IgD-negative memory B cell (primary cell): Measurements from ENCODE around the gene TMOD2. TPM values are rescaled to one million over a fixed set of nuclear protein-coding genes. Genes with fewer than 3 reads are reported as not detected.

Experiments used
- H3K27ac Mint-ChIP-seq, 3 donors: one replicate each; pipeline ENCODE4 v1.8.0; 2020 to 2022; ENCODE audit warnings: mild to moderate bottlenecking in 3 of 3, mixed read lengths in 3 of 3, moderate library complexity in 1 of 3
- H3K27me3 Mint-ChIP-seq: one replicate; pipeline ENCODE4 v1.8.0; 2021; ENCODE audit warnings: mixed read lengths
- H3K36me3 Mint-ChIP-seq: one replicate; pipeline ENCODE4 v1.8.0; 2020; ENCODE audit warnings: mild to moderate bottlenecking, mixed read lengths
- H3K4me1 Mint-ChIP-seq, 3 donors: one replicate each; pipeline ENCODE4 v1.8.0; 2020 to 2022; ENCODE audit warnings: mixed read lengths in 3 of 3, mild to moderate bottlenecking in 1 of 3
- H3K4me3 Mint-ChIP-seq, 4 donors: one replicate each; pipeline ENCODE4 v1.8.0; 2020 to 2022; ENCODE audit warnings: mild to moderate bottlenecking in 4 of 4, mixed read lengths in 4 of 4, moderate library complexity in 3 of 4
- H3K9me3 Mint-ChIP-seq, 3 donors: one replicate each; pipeline ENCODE4 v1.8.0; 2020 to 2021; ENCODE audit warnings: mixed read lengths in 3 of 3, mild to moderate bottlenecking in 1 of 3
- polyA plus RNA-seq: library from polyadenylated mRNA; unstranded; fragments of 300-500 nt; fragmentation: Illumina TruSeq; gene quantifications from one replicate; pipeline ENCODE4 v1.2.3, GENCODE V29; 2021

TMOD2 gene
- polyA plus RNA-seq, 1 donor from 2014 or later: 6.4 TPM

GRCh38 chr15:51803965-51804364 is 52.6 kb downstream of the TMOD2 start:
- H3K36me3 Mint-ChIP-seq: peaks cover 16% of the 10 kb centered on the region
- no peak overlapping the region for H3K4me3 Mint-ChIP-seq
- no peaks in the 10 kb centered on the region for H3K27me3 Mint-ChIP-seq
- H3K9me3 Mint-ChIP-seq: no peaks in the 10 kb centered on the region
- H3K4me1 Mint-ChIP-seq: peaks cover 3 to 5% (median 4%) of the 10 kb centered on the region in 3 donors
- no peak overlapping the region for H3K27ac Mint-ChIP-seq

DNA sequence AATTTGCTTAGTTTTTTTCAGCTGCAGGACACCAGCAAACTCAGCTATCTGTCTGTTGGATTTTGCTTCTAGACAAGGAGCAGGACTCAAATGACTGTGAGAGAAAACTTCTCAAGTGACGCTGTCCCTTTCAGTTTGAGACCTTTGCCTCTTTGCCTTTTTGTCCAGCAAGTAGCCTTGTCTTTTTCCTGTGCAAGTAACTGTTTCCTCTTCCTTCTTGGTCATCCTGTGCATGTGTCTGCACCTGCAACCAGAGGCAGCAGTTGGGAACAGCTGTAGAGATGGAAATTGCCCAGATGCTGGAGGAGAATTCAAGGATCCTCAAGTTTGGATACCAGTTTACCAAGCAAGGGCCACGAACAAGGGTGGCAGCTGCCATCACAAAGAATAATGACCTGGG is 54.7 kb downstream of the TMOD2 start:
- no peaks in the 10 kb centered on the region for H3K27me3 Mint-ChIP-seq
- peaks cover 3 to 5% (median 4%) of the 10 kb centered on the region in 3 donors for H3K4me1 Mint-ChIP-seq
- H3K4me3 Mint-ChIP-seq: no peak overlapping the region
- H3K9me3 Mint-ChIP-seq: no peaks in the 10 kb centered on the region
- peak overlapping the region in 1 of 3 donors; percentile 46 for H3K27ac Mint-ChIP-seq
- H3K36me3 Mint-ChIP-seq: peaks cover 22% of the 10 kb centered on the region

GRCh38 chr15:51809457-51809856 is 58.1 kb downstream of the TMOD2 start:
- Mint-ChIP-seq H3K4me1 (no peaks in the 10 kb centered on the region), H3K4me3 (no peak overlapping the region), H3K27ac (no peak overlapping the region), H3K27me3 (no peaks in the 10 kb centered on the region), H3K36me3 (peaks cover 17% of the 10 kb centered on the region), H3K9me3 (no peaks in the 10 kb centered on the region)

DNA sequence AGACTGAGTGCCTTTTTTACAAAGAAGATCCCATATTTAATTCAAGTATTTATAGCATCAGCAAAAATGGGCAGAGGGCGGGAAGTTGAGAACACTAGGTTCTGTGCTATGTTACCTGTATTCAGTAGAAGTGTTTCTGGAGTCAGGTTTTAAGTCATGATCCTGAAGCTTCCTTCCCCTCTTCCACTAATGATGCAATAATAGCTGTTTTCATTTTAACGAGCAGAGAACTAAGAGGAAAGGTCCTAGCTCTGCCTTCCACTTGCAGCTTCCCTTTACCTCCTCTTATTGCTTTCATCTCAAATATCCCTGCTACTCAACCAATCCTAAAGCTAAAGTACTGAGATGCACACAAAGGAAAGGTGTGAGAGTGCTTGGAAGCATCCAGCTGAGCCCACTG is 61.2 kb downstream of the TMOD2 start:
- no peak overlapping the region for H3K27ac Mint-ChIP-seq
- H3K36me3 Mint-ChIP-seq: peaks cover 12% of the 10 kb centered on the region
- H3K9me3 Mint-ChIP-seq: no peaks in the 10 kb centered on the region
- H3K4me3 Mint-ChIP-seq: no peak overlapping the region
- H3K27me3 Mint-ChIP-seq: no peaks in the 10 kb centered on the region
- H3K4me1 Mint-ChIP-seq: no peaks in the 10 kb centered on the region

- peaks cover 9% of the 10 kb centered on the region for H3K36me3 Mint-ChIP-seq
Measured at GRCh38 chr15:51814606-51815005, 63.2 kb downstream of the TMOD2 start.

DNA sequence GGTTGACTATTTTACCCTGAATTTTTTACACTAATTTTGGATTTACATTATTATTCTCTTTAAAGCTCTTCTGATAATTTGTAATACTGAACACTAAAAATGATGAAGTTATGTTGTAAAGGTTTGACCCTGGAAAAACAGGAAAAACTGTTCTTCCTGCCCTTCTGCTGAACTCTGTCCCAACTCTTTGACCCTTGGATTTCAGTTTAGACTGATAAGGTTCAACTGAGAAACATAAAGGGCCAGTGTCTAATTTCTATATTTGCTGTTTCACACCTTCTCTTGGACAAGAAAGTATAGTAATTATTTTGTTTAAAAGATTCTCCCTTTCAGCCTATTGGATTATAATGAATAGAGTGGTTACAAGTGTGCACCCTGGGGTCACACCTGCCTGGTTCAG is 65.2 kb downstream of the TMOD2 start:
- Mint-ChIP-seq H3K4me3 (no peak overlapping the region), H3K4me1 (no peaks in the 10 kb centered on the region), H3K27ac (no peak overlapping the region), H3K36me3 (peaks cover 4% of the 10 kb centered on the region), H3K27me3 (no peaks in the 10 kb centered on the region), H3K9me3 (peaks cover 7 to 16% (median 14%) of the 10 kb centered on the region in 3 donors)

More at GRCh38 chr15:51814606-51815005, 63.2 kb downstream of the TMOD2 start:
- H3K4me1 Mint-ChIP-seq: no peaks in the 10 kb centered on the region
- H3K27me3 Mint-ChIP-seq: no peaks in the 10 kb centered on the region
- no peaks in the 10 kb centered on the region for H3K9me3 Mint-ChIP-seq
- H3K27ac Mint-ChIP-seq: no peak overlapping the region
- no peak overlapping the region for H3K4me3 Mint-ChIP-seq

DNA sequence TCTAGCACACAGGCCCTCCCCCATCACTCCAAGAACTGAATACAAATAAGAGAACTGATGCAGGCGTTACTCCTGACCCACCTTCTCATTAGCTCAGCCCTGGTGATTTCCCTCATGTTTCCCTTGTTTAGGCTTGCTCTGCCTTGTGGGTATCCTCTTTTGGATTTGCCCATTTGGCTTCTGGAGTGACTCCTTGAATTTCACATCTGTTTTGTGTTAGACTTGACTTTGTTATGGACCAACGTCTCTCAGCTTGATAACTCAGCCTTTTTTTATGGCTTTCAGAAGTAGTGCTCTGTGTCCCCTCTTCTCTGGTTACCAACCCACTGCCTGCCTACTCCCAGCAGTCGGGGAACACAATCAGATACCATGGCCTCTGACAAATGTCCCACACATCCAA is 66.8 kb downstream of the TMOD2 start:
- Mint-ChIP-seq H3K36me3 (peaks cover 4% of the 10 kb centered on the region), H3K27ac (no peak overlapping the region)

GRCh38 chr15:51825698-51826097 is 74.3 kb downstream of the TMOD2 start:
- no peaks in the 10 kb centered on the region for H3K36me3 Mint-ChIP-seq
- H3K9me3 Mint-ChIP-seq: peaks cover 3 to 11% (median 6%) of the 10 kb centered on the region in 3 donors
- H3K27me3 Mint-ChIP-seq: no peaks in the 10 kb centered on the region
- H3K4me3 Mint-ChIP-seq: peak overlapping the region in 1 of 4 donors; percentile 53
- no peak overlapping the region for H3K27ac Mint-ChIP-seq
- H3K4me1 Mint-ChIP-seq: peaks cover 0 to 6% (median 3%) of the 10 kb centered on the region in 3 donors

More for the DNA sequence above, 66.8 kb downstream of the TMOD2 start:
- H3K4me1 Mint-ChIP-seq: no peaks in the 10 kb centered on the region
- H3K27me3 Mint-ChIP-seq: no peaks in the 10 kb centered on the region
- H3K9me3 Mint-ChIP-seq: peaks cover 7 to 18% (median 14%) of the 10 kb centered on the region in 3 donors
- no peak overlapping the region for H3K4me3 Mint-ChIP-seq

DNA sequence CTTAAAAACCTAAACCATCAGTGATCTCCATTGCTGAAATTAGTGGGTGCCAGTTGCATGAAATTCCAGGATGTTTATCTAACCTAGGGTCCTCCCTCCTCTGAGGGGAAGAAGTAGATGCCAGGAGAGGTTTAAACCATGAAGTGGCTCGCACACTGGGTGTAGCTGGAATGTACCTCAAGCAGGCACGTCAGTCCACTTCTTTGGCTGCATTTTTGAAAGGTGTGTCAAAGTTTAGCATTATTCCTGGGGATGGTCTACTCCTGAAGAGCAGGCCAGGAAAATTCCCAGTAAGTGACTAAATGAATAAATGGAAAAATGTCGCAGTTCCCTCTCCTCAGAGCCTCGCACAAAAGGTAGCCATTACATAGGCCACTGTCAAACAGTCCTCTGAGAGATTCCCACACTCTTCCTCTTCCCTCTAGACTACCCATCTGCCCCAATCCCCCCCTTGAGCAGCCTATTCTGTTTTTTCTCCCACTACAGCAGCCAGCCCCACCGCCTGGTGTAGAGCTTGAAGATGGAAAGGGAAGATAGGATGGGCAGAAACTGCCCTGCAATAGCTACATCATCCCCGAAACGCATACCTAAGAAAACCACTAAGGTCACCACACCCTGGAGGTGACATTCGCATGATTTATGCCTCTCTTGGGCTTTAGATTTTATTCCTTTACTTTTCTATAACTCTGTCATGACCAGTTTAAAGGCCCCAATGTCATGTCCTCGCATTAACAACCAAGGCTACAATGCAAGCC is 77.4 kb downstream of the TMOD2 start:
- Mint-ChIP-seq H3K27ac (peak overlapping the region in 1 of 3 donors; percentile 71), H3K27me3 (no peaks in the 10 kb centered on the region), H3K36me3 (no peaks in the 10 kb centered on the region), H3K9me3 (no peaks in the 10 kb centered on the region), H3K4me1 (peaks cover 16 to 32% (median 28%) of the 10 kb centered on the region in 3 donors), H3K4me3 (peak overlapping the region in 3 of 4 donors; percentile 90 to 98 (median 96))

DNA sequence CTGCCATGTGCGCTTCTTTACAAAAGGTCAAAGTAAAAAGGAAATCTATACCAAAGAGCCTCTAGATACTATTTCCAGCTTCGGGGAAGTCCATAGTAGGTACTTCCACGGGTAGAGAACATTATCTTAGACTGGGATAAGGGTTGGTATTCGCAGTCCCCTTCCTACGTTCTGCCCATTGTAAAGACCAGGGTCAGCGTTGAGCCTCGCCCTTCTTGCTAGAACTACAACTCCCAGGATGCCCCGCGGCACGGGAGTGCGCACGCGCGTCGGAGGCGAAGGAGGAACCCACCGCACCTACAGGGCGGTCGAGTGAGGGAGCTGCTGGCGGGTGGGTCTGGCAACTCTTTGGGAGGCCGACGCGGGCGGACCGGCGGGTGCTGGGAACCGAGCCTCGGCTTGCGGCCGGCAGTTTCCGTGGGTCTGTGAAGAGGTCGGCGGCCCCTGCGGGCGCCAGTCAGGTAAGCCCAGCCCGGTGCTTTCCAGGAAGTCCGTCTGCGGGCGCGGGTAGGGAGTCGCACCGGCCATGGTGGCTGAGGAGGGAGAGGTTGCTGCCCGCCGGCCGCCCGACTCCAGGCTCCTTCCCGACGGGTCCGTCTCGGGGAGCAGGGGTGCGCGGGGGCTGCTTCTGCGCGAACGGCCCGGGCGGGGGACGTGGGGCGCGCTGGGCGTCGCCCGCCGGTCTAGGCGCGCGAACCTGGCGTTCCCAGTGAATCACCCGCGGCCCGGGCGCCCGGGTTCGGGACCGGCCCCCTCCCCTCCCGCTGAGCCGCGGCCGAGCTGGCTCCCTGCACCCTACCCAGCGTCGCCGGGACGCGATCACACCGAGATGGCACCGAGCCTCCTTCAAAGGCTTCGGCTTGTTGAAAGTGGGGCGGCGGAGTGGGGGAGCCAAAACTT is 78.2 kb downstream of the TMOD2 start, which contains the start of gene TMOD3:
Gene TMOD3 (plus strand): TSS at position 278 of the 900 bp plus-strand sequence. CDS start 33,232 bp downstream, outside the sequence.
- Mint-ChIP-seq H3K27ac (peak within 1 kb of the TSS; percentile 86 to 93 (median 89)), H3K27me3 (no peaks in the 10 kb centered on the region), H3K4me3 (peak within 1 kb of the TSS; percentile 90 to 98 (median 96)), H3K4me1 (peaks cover 19 to 40% (median 33%) of the 10 kb centered on the region in 3 donors), H3K9me3 (no peaks in the 10 kb centered on the region), H3K36me3 (no peaks in the 10 kb centered on the region)

DNA sequence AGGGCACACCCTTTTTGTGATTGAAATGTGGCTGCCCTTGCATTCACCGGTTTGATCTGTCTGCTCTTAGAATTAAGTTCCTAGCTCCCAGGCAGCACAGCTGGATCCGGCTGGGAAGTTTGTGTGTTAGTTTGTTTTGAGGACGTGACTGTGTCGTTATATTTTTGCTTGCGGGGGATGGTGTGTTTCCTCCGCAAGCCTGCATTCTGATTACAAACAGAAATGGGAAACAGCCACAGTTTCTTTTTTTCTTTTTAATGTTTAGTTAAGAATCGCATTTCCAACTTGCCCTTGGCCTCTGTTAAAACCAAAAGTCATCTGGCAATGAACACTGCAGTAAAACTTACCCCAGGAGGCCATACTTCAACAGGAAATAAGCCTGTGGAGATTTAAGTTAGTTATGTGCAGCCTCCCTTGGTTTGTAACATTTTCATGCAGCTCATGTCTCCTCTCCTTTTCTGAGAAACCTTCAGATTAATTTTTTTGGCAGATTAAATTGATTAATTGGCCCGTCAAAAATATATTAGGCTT is 78.9 kb downstream of the TMOD2 start:
- H3K27me3 Mint-ChIP-seq: no peaks in the 10 kb centered on the region
- peak overlapping the region; percentile 90 to 98 (median 95) for H3K4me3 Mint-ChIP-seq
- no peaks in the 10 kb centered on the region for H3K9me3 Mint-ChIP-seq
- peaks cover 22 to 47% (median 37%) of the 10 kb centered on the region in 3 donors for H3K4me1 Mint-ChIP-seq
- H3K36me3 Mint-ChIP-seq: no peaks in the 10 kb centered on the region
- peak overlapping the region; percentile 74 to 89 (median 86) for H3K27ac Mint-ChIP-seq

DNA sequence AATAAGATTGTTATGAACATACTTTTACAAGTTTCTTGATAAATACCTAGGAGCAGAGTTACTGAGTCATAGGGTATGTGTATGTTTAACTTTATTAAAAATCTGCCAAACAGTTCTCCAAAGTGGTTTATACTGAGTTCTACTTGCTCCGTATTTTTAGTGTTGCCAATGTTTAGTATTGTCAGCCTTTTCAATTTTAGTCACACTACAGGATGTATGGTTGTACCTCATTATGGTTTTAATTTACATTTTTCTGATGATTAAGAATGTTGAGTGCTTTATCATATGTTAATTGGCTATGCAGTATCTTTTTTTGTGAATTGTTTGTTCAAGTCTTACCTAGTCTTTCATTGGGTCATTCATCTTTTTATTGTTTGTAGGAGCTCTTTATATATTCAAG is 82.4 kb downstream of the TMOD2 start:
- Mint-ChIP-seq H3K4me3 (peak overlapping the region in 2 of 4 donors; percentile 25 to 28), H3K27ac (no peak overlapping the region), H3K27me3 (no peaks in the 10 kb centered on the region), H3K4me1 (peaks cover 34 to 72% (median 66%) of the 10 kb centered on the region in 3 donors), H3K9me3 (no peaks in the 10 kb centered on the region), H3K36me3 (no peaks in the 10 kb centered on the region)

GRCh38 chr15:51837792-51838251 is 86.4 kb downstream of the TMOD2 start:
- H3K27ac Mint-ChIP-seq: peak overlapping the region; percentile 1 to 80 (median 6)
- no peaks in the 10 kb centered on the region for H3K36me3 Mint-ChIP-seq
- H3K27me3 Mint-ChIP-seq: no peaks in the 10 kb centered on the region
- peak overlapping the region in 3 of 4 donors; percentile 28 to 70 (median 56) for H3K4me3 Mint-ChIP-seq
- H3K4me1 Mint-ChIP-seq: peaks cover 36 to 64% (median 60%) of the 10 kb centered on the region in 3 donors
- H3K9me3 Mint-ChIP-seq: no peaks in the 10 kb centered on the region

DNA sequence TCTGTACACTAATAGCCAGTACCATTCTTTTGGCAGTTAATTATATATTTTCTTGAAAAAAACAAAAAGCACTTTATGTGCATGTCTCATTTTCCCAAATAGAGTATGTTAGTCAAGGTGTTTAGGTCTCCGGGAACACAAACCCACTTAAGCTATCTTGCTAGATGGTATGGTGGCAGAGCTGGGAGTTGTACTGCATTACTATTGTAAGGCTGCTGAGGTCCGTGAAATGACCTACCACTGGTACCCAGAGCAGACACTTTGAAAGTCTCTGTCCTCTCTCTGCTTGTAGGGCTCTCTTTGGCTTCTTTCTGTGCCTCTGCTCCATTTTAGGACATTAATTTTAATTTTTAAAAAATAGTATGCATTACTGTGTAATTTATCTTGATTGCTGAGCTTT is 86.9 kb downstream of the TMOD2 start:
- H3K4me3 Mint-ChIP-seq: peak overlapping the region in 2 of 4 donors; percentile 56 to 70
- H3K36me3 Mint-ChIP-seq: no peaks in the 10 kb centered on the region
- H3K27ac Mint-ChIP-seq: peak overlapping the region in 1 of 3 donors; percentile 6

More for the DNA sequence above, 86.9 kb downstream of the TMOD2 start:
- H3K4me1 Mint-ChIP-seq: peaks cover 39 to 68% (median 62%) of the 10 kb centered on the region in 3 donors
- no peaks in the 10 kb centered on the region for H3K9me3 Mint-ChIP-seq
- no peaks in the 10 kb centered on the region for H3K27me3 Mint-ChIP-seq
